MCF 10A (cell line): Measurements from ENCODE around the gene KDR. TPM values are rescaled to one million over a fixed set of nuclear protein-coding genes. Genes with fewer than 3 reads are reported as not detected.

Experiments used
- BruUV-seq: library from RNA; stranded (reverse); fragments of 400-500 nt; replicated peaks from 2 replicates; lab custom pipeline; 2021; lab: Mats Ljungman, UMichigan
- CTCF ChIA-PET: fragments of 300-600 bp; sonication (Branson Sonifier 250); formaldehyde crosslinking; extraction: SDS; loops from one replicate; lab custom pipeline; 2021; ENCODE audit warnings: antibody characterized with exemption, inconsistent platforms; lab: Yijun Ruan, JAX
- POLR2A ChIA-PET: fragments of 300-600, 350-650 bp; sonication (Branson Sonifier 250); formaldehyde crosslinking; extraction: SDS; loops from one replicate; lab custom pipeline; 2020; ENCODE audit warnings: antibody characterized with exemption, inconsistent platforms; lab: Yijun Ruan, JAX
- DNase-seq: peaks from one replicate; pipeline ENCODE4 v3.0.0-alpha.2; 2018; ENCODE audit not compliant: unreplicated experiment
- H3K27ac Mint-ChIP-seq: one replicate; pipeline ENCODE4 v1.8.0; 2022; ENCODE audit warnings: mild to moderate bottlenecking, low read depth, mixed read lengths; ENCODE audit not compliant: unreplicated experiment
- H3K27me3 Mint-ChIP-seq: one replicate; pipeline ENCODE4 v1.8.0; 2022; ENCODE audit warnings: mixed read lengths; ENCODE audit not compliant: insufficient read depth, unreplicated experiment
- H3K36me3 Mint-ChIP-seq: one replicate; pipeline ENCODE4 v1.8.0; 2022; ENCODE audit warnings: mild to moderate bottlenecking, moderate library complexity, mixed read lengths; ENCODE audit not compliant: insufficient read depth, unreplicated experiment
- H3K4me1 Mint-ChIP-seq: one replicate; pipeline ENCODE4 v1.8.0; 2022; ENCODE audit warnings: mixed read lengths; ENCODE audit not compliant: insufficient read depth, unreplicated experiment
- H3K4me3 Mint-ChIP-seq: one replicate; pipeline ENCODE4 v1.8.0; 2022; ENCODE audit warnings: mild to moderate bottlenecking, moderate library complexity, mixed read lengths; ENCODE audit not compliant: unreplicated experiment
- H3K9me3 Mint-ChIP-seq: one replicate; pipeline ENCODE4 v1.8.0; 2022; ENCODE audit warnings: mixed read lengths; ENCODE audit not compliant: unreplicated experiment
- intact Hi-C: fragments of 100-400 bp; cut with micrococcal nuclease; formaldehyde crosslinking; loops from 2 replicates; pipeline ENCODE4 v1.14.1; 2022
- total RNA-seq: library from RNA; stranded (reverse); gene quantifications from 2 replicates; pipeline ENCODE4 v1.2.3, GENCODE V29; 2022
- TF ChIP-seq, protein P1 (sequence below): fragments of 200-600 bp; IDR thresholded peaks from one replicate; pipeline ENCODE4 v1.8.0; 2022; ENCODE audit warnings: antibody characterized with exemption, mild to moderate bottlenecking; ENCODE audit not compliant: unreplicated experiment

KDR gene
- total RNA-seq, 1 experiment from 2014 or later: 0.37 TPM

GRCh38 chr4:55050418-55050950, 74.9 kb downstream of the KDR start:
- Mint-ChIP-seq H3K36me3 (no peaks in the 10 kb centered on the region), H3K4me1 (peaks cover 4% of the 10 kb centered on the region), H3K9me3 (peaks cover 7% of the 10 kb centered on the region), H3K27ac (no peak overlapping the region), H3K27me3 (no peaks in the 10 kb centered on the region), H3K4me3 (no peak overlapping the region)
- ChIA-PET POLR2A (interaction anchor here (1.1 kb wide), 1 partner anchor 14 kb away, joined by 6 read pairs; no protein-coding TSS in a partner anchor), CTCF (no interaction called here)
- no TSS peak for BruUV-seq
- intact Hi-C loops: no loop called here
- TF ChIP-seq, protein P1, sequence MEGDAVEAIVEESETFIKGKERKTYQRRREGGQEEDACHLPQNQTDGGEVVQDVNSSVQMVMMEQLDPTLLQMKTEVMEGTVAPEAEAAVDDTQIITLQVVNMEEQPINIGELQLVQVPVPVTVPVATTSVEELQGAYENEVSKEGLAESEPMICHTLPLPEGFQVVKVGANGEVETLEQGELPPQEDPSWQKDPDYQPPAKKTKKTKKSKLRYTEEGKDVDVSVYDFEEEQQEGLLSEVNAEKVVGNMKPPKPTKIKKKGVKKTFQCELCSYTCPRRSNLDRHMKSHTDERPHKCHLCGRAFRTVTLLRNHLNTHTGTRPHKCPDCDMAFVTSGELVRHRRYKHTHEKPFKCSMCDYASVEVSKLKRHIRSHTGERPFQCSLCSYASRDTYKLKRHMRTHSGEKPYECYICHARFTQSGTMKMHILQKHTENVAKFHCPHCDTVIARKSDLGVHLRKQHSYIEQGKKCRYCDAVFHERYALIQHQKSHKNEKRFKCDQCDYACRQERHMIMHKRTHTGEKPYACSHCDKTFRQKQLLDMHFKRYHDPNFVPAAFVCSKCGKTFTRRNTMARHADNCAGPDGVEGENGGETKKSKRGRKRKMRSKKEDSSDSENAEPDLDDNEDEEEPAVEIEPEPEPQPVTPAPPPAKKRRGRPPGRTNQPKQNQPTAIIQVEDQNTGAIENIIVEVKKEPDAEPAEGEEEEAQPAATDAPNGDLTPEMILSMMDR: no peak
- DNase-seq: no peak

DNA sequence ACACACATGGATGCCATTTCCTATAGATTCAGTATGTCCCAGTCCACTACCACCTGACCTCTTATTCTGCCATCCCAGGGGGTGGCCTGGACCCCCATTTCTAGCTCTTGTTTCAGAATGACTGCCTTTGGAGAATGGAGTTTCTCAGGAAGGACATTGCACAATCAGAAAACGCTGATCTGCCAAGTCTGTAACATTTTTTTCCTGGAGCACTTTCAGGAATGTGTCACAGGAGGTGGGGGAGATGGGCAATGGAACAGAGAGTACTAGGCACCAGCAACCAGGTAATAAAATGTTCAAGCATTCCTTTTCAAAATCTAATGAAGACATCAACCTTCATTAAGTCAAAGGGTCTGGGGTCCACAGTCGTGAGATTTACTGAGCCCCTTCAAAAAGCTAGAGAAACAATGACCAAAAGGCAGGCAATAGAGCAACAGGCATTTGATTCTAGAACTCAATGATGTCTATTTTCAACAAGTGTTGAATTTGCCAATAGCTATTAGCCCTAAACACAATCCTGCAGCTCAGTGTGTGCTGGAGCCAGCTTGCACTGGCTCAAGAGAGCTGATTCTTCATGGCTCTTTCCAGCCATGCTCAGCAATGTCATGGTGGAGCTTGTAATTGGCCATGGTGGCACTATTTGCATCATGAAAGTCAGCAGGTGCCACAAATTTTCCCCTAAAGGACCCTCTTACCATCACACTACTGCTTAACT, 87.1 kb downstream of the KDR start:
- peak overlapping the region; percentile 73 for H3K27ac Mint-ChIP-seq
- ChIA-PET CTCF (interaction anchor here (0.6 to 1.3 kb wide), 4 partner anchors 12 to 260 kb away, joined by 3 to 6 read pairs (median 3); no protein-coding TSS in a partner anchor), POLR2A (interaction anchor here (0.6 to 6.2 kb wide), 17 partner anchors 12 to 1324 kb away, joined by 3 to 77 read pairs (median 4); partner anchors contain the start of gene KDR)
- peak overlapping the region; percentile 59 for H3K4me3 Mint-ChIP-seq
- H3K9me3 Mint-ChIP-seq: peaks cover 7% of the 10 kb centered on the region
- H3K4me1 Mint-ChIP-seq: peaks cover 59% of the 10 kb centered on the region
- no TSS peak for BruUV-seq
- intact Hi-C loops: no loop called here
- no peaks in the 10 kb centered on the region for H3K36me3 Mint-ChIP-seq
- peak; percentile 77 for DNase-seq
- H3K27me3 Mint-ChIP-seq: no peaks in the 10 kb centered on the region
- TF ChIP-seq, protein P1: no peak

DNA sequence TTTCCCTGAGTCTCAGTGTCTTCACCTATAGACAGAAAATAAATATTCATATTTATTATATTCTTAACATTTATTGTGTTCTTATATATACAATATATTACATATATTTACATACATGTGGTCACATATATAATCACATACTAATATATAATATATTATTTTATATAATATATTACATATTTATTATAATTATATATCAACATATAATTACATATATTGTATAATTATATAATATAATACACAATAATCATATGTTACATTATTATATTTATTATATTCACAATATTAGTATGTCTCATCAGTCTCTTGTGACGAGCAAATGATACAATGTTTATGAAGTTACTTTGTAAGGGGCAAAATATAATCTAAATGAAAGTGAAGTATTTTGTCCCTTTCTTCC, 87.7 kb downstream of the KDR start:
- DNase-seq: no peak
- TF ChIP-seq, protein P1: no peak
- intact Hi-C loops: no loop called here
- peak overlapping the region; percentile 73 for H3K27ac Mint-ChIP-seq
- peaks cover 6% of the 10 kb centered on the region for H3K9me3 Mint-ChIP-seq
- no peaks in the 10 kb centered on the region for H3K27me3 Mint-ChIP-seq
- no TSS peak for BruUV-seq
- H3K4me3 Mint-ChIP-seq: peak overlapping the region; percentile 59
- H3K36me3 Mint-ChIP-seq: no peaks in the 10 kb centered on the region
- ChIA-PET CTCF (interaction anchor here (0.9 to 1.9 kb wide), 4 partner anchors 34 to 260 kb away, joined by 3 to 7 read pairs (median 4); no protein-coding TSS in a partner anchor), POLR2A (interaction anchor here (0.7 to 6.2 kb wide), 16 partner anchors 11 to 1324 kb away, joined by 3 to 77 read pairs (median 7); no protein-coding TSS in a partner anchor)
- peaks cover 65% of the 10 kb centered on the region for H3K4me1 Mint-ChIP-seq

DNA sequence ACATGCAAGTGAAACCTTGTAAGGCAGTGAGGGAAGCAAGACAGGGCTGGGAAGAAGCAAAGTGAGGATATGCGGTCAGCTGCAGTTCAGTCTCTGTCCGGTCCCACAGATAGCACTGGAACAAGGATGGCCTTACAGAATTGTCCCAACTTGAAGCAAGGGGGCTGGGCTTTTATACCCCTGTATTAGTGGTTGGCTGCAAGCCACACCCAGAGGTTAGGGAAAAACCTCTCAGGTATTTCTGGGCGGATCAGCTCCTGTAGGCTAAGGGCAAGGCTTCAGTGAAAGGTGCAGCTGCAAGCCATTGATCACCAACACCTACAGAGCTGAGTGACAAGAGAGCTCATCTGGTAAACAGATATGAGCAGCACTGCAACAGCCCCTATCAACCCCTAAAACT, 89.0 kb downstream of the KDR start:
- Mint-ChIP-seq H3K4me3 (peak overlapping the region; percentile 66), H3K27me3 (no peaks in the 10 kb centered on the region), H3K4me1 (peaks cover 78% of the 10 kb centered on the region), H3K36me3 (no peaks in the 10 kb centered on the region), H3K27ac (peak overlapping the region; percentile 49), H3K9me3 (no peaks in the 10 kb centered on the region)
- ChIA-PET POLR2A (interaction anchor here (0.7 to 6.2 kb wide), 18 partner anchors 9 to 873 kb away, joined by 3 to 77 read pairs (median 5); no protein-coding TSS in a partner anchor), CTCF (interaction anchor here (0.6 to 1.9 kb wide), 6 partner anchors 9 to 666 kb away, joined by 3 to 7 read pairs (median 3); no protein-coding TSS in a partner anchor)
- BruUV-seq: no TSS peak
- DNase-seq: peak; percentile 55
- intact Hi-C loops: no loop called here
- TF ChIP-seq, protein P1: no peak
